Suppressor macrophage treated with lipopolysaccharide for 4 hours (primary cell): ENCODE measurements around the gene POLR2L.

Experiments
- DNase-seq: peaks from one replicate; pipeline ENCODE4 v3.0.0-alpha.2; 2020

The POLR2L gene

DNA sequence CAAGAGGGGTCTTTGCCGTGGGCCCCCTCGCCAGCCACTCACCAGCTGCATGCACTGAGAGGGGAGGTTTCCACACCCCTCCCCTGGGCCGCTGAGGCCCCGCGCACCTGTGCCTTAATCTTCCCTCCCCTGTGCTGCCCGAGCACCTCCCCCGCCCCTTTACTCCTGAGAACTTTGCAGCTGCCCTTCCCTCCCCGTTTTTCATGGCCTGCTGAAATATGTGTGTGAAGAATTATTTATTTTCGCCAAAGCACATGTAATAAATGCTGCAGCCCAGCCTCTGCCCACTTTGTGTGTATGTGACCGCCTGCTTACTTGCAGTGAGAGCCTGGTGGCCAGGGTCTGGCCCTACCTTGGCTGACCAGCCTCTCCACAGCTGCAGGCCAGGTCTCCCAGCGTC lies 17.4 kb downstream of the POLR2L start:
- no peak for DNase-seq

DNA sequence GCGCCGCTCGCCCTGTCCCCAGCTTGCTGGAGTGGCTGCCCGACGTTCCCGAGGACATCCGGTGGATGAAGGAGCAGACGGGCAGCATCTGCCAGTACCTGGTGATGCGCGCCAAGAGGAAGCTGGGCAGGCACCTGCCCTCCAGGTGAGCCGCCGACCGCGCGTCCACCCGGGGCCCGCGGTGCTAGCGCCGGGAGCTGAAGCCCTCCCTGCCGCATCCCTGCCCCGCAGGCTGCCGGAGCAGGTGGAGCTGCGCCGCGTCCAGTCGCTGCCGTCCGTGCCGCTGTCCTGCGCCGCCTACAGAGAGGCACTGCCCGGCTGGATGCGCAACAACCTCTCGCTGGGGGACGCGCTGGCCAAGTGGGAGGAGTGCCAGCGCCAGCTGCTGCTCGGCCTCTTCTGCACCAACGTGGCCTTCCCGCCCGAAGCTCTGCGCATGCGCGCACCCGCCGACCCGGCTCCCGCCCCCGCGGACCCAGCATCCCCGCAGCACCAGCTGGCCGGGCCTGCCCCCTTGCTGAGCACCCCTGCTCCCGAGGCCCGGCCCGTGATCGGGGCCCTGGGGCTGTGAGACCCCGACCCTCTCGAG lies 17.9 kb downstream of the POLR2L start:
- DNase-seq: no peak

DNA sequence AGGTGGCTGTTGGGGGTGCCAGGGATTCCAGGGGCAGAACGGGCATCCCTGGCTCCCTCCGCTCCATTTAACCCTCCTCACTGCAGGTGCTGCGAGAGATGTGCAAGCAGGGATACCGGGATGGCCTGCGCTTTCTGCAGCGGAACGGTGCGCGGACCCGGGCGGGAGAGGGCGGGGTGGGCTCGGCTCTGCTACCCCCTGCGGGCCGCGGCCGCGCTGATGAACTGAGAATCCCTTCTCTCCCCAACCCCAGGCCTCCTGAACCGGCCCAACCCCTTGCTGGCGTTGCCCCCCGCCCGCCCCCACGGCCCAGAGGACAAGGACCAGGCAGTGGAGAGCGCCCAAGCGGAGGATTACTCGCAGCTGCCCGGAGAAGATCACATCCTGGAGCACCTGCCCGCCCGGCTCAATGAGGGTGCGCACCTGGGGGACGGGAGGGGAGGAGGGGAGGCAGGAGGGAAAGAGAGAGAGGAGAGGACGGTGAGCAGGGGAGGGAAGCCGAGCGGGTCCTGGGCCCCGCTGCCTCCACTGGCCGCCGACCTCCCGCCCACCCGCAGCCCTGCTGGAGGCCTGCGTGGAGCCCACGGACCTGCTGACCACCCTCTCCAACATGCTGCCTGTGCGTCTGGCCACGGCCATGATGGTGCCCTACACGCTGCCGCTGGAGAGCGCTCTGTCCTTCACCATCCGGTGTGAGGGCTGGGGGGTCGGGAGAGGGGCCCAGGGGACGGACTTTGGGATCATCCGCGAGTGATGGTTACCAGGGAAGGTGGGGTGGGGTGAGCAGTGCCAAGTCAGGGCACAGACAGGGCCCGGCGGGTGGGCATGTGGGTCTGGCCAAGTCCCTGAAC lies 18.7 kb downstream of the POLR2L start:
- no peak for DNase-seq

DNA sequence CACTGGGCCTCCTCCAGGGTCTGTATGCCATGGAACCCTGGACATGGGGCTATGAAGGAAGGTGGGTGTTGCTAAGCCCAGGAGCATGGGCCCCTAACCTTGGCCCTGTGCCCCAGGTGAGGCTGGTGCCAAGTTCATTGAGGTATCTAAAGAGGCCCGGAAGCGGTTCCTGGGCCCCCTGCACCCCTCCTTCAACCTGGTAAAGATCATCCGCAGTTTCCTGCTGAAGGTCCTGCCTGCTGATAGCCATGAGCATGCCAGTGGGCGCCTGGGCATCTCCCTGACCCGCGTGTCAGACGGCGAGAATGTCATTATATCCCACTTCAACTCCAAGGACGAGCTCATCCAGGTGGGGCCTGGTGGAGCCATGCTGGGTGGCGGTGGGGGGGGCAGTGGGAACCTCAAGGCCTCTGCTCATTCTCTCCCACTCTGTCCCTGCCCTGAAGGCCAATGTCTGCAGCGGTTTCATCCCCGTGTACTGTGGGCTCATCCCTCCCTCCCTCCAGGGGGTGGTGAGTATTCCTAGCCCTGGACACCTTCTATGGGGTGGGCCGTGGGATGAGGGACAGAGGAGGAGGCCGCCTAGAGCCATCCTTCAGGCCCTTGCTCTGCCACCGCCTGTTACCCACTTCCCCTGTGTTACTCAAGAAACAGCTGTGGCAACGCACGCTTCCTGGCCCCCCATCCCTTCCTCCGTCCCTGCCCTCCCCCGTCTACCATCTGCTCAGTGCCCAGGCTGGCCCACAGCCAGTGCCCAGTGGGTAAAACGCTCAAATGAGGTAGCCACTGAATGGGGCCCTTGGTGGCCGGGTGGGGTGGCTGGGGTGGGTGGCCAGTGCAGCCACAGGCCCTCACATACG lies 20.6 kb downstream of the POLR2L start:
- DNase-seq: peak; percentile 61

DNA sequence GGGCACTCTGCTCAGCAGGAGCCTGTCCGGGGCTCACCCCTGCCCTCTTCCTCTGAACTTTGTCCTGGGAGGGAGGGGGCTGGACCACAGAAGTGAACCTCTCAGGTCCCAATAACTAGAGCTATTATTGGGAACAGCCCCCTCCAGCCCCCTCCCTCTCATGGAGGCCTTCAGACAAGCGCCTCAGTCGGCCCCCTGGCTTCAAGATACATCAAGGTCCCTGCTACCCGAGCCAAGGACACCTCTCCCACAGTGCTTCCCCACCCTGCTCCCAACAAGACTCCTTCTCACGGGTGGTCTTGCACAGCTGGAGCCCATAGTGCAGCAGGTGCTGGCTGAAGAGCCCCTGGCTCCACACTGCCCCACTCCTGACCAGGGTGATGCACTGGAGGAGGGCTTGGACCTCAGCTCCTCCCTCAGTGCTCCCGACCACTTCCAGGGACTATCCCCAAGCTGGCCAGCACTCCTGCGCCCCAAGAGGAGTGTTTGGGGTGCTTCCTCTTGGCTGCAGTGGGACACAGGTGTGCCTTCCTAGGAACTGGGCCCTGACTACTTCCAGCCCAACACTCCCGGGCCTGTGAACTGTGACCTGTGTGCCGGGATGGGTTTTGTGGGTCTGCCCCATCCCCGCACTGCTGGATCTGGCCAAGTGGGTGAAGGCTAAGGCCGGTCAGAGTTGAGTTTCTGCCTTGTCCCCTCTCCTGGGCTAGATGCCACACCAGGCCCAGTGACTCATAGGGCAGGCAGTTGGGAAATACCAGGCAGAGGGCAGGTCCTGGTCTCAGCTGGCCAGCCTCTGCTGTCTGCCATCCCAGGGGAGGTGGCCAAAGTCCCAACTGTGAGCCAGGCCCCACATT lies 21.4 kb downstream of the POLR2L start:
- DNase-seq: peak; percentile 88

DNA sequence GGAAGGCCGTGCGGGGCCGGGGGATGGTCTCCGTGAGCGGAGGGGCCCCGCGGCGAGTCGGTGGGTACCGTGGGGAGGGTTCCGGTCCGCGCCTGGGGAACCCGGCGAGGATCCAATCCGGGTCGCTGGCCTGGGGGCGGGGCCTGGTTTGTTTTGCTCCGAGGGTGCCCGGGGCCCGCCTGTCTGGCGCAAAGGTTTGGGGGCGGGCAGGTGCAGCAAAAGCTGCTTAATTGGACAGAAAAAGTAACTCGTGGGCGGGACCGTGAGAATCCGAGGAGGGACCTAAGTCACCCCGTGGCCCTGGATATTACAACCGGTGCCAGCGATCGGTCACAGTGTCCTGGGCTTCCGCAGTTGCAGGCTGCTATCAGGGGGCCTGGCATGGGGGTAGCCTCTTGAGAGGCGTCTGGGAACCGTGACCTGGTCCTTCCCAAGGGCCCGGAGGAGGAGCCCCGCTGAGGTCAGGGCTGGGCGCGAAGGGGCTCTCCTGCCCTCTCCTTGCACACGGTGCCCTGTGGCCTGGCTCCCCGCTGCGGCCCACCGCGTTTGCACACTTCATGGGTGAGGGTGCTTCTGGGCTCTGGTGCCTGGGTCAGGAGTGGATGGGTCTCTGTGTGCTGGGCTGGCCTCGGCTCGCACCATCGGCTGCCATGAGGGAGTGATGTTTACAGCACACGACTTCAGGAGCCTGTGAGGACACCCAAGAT lies 22.2 kb downstream of the POLR2L start:
- peak; percentile 70 for DNase-seq

DNA sequence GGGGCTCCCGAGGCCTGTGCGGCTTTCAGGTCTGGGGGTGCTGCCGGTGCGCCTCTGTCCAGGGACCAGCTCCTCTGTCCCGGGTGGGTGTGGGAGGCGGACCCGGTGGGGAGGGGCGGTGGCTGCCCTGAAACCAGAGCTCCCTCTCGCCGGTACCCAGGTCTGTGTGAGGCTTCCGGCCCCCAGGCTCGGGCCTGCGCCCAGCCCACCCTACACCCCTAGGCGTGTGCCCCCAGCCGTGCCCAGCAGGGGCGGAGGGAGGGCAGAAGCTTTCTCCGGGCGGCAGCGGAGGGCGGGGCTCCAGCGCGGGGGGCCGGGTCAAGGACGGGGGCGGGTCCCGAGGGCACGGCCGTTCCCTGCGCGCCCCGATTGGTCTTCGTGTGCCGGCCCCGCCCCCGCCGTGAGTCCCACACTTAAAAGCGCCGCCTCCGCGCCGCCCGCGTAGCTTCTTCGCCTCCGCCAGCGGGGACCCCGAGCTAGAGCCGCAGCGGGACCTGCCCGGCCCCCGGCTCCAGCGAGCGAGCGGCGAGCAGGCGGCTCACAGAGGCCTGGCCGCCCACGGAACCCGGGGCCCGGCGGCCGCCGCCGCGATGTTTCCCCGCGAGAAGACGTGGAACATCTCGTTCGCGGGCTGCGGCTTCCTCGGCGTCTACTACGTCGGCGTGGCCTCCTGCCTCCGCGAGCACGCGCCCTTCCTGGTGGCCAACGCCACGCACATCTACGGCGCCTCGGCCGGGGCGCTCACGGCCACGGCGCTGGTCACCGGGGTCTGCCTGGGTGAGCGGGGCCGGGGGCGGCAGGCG lies 23.0 kb downstream of the POLR2L start:
- DNase-seq: peak; percentile 96

DNA sequence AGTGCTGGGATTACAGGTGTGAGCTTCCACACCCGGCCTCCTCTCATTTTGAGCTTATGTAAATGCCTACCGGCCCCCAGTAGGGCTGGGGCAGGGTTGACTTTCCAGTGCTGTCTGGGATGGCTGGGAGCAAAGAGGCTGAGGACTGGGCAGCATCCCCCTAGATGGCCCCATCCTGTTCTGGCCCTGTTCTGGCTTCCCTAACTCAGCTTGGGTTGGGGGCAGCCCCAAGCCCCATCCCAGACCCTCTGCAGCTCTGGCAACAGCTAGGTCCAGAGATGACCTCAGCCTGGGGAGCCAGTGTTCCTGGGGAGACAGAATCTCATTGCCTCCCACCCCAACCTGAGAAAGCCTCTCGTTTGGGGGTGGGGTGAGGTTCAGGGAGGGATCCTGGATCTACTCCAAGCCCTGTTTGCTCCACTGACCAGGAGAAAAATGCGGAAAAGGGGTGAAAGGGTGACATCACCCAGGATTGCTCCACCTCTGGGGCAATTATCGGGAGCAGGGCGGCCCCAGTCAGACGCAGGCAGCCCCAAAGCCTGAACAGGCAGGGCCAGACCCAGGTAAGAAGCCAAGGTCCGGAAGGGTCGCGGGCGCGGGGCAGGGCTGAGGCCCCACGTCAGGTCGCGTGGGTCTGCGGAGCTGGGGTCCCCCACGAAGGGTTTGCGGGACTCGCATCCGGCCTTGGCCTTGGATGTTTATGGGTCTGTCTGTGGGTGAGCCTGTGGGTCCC lies 23.8 kb downstream of the POLR2L start, which contains the start of gene PNPLA2:
Gene PNPLA2, plus strand, starts transcription at position 519 of the 733 bp plus-strand sequence. CDS start 805 bp downstream, outside the sequence.
- DNase-seq: no peak

DNA sequence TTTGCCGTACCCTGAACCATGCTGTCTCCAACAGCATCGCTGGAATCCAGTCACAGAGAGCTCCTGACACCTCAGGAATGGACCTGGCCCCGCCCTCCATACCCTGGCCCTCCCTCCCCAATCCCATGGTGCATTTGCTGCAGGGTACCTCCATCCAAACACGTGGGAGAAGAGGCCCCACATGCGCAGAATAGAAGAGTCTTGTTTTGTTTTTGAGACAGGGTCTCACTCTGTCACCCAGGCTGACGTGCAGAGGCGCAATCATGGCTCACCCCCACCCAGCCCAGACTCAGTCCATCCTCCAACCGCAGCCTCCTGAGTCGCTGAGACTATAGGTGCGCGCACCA lies 25.9 kb downstream of the POLR2L start:
- DNase-seq: no peak

DNA sequence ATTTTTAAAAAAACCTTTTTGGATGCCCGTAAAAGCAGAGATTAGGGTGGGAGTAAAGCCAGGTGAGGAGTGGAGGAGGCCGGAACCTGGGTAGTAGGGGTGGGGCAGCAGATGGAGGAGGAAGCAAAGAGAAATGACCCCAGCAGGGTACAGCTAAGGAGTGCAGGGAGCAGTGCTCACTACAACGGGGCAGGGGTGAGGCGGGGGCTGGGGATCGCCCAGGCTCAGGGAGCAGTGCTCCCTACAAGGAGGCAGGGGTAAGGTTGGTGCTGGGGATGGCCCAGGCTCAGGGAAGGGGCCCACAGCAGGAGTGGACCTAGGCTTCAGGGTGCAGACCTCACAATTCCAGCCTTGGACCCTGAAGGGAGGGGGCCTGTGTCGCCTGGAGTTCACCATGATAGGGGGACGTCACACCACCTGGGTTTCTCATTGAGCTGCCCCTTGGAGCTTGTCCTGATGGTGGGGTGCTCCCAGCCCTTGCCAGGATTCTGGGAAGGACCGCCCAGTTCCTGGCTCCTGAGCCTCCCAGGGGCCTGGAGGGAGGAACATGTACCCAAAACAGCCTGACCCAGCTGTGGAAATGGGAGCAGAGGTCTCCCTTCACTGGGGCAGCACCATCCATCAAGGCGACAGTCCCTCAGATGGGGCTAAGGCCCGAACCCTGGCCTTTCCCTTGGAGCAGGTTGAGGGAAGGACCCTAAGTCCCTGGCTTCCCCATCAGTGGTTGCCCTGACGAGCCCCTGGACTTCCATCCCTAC lies 26.5 kb downstream of the POLR2L start:
- no peak for DNase-seq

DNA sequence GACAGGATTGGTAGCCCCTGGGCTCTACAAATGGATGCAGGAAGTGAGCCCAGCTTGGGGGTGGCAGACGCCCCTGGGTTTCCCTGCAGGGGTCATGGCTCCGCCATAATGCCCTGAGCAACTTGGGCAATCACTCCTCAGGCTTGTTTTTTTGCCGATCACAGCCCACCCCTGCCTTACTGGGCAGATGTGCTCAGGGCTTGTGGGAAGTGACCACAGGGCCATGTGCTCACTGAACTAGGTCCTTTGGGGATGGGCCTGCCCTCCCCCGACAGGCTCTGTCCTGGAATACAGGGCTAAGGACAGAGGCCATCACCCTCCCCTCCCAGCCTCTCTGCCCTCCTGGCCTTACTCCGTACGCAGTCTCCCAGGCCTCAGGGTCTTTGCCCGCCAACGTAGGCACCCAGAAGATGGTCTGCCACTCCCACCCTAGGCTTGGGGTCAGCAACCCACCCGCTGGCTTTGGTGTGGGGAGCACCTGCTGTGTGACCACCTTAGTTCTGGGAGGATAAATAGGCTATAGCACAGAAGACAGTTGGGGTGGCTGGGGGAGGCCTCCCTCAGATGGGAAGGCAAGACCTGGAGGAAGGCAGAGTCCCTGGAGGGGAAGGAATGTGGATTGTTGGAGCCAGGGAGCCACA lies 28.8 kb downstream of the POLR2L start:
- DNase-seq: no peak

DNA sequence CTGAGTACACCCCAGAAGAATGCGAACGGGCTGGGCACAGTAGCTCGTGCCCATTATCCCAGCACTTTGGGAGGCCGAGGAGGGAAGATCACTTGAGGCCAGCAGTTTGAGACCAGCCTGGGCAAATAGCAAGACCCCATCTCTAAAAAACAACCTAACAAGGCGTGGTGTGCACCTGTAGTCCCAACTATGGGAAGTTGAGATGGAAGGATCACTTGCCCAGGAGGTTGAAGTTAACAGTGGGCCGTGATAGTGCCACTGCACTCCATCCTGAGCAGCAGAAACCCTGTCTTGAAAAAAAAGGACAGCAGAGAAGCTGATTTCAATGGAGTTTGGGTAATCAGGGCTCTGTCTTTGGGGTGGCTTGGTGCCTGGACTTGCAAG lies 29.3 kb downstream of the POLR2L start:
- no peak for DNase-seq

DNA sequence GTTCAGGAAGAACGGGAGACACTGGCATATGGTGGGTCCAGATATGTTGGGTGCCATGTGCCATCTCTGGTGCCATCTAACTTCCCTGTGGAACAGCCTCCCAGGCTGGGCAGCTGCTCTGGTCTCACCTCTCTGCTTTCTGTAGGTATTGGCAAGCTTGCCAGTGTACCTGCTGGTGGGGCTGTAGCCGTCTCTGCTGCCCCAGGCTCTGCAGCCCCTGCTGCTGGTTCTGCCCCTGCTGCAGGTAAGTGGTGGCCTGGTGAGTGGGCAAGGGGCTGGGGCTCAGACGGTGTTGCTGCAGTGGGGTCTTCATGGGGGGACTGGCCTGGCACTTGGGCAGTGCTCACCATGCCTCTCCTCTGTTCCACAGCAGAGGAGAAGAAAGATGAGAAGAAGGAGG lies 29.9 kb downstream of the POLR2L start:
- DNase-seq: no peak

DNA sequence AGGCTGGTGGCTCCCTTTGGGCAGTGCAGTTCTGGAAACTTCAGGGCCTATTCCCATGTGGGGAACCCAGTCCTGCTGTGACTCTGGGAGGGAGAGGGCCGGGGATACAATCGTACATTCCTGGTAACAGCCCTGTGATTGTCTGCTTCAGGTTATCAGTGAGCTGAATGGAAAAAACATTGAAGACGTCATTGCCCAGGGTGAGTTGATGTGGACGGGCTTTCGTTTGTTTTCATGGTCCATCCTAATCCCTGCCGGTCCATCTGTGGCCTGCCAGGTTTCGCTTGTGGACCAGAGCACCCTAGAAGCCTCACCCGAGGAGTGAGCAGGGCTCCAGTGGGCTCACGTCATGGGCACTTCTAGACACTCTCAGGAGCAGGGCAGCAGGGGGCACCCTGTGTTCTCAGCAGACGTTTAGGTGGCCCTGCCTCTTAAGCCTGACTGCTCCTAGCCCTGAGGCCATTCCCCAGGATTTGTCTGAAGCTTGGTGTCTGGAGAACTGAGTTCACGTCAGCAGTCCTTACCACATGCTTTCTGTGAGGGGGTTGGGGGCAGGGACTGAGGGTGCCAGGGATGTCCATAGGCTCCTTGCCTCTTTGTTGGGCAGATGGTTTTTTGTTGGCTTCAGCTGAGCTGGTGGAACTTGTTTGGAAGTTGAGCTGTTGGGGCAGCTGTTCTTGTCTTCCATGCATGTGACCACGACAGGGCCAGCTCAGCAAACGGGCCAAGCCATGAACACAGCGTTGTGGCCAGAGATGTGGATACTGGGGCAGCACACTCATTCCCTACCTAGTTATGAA lies 30.7 kb downstream of the POLR2L start:
- no peak for DNase-seq

DNA sequence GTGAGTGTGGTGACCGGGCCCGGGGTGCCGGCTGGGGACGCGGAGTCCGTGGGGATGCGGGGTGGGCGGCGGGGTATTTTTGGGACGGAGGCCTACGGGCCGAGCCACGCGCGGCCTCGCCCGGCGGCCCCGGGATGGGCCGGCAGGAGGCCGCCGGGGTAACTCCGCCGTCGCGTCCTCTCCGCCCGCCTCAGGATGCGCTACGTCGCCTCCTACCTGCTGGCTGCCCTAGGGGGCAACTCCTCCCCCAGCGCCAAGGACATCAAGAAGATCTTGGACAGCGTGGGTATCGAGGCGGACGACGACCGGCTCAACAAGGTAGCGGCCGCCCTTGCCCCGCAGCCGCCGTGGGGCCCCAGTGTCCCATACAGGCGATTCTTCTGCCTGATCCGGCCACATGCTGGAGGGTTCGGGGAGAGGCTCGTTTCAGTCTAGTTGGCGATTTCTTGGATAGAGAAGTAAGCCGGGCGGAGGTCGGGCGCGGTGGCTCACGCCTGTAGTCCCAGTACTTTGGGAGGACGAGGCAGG lies 32.2 kb downstream of the POLR2L start:
- no peak for DNase-seq

DNA sequence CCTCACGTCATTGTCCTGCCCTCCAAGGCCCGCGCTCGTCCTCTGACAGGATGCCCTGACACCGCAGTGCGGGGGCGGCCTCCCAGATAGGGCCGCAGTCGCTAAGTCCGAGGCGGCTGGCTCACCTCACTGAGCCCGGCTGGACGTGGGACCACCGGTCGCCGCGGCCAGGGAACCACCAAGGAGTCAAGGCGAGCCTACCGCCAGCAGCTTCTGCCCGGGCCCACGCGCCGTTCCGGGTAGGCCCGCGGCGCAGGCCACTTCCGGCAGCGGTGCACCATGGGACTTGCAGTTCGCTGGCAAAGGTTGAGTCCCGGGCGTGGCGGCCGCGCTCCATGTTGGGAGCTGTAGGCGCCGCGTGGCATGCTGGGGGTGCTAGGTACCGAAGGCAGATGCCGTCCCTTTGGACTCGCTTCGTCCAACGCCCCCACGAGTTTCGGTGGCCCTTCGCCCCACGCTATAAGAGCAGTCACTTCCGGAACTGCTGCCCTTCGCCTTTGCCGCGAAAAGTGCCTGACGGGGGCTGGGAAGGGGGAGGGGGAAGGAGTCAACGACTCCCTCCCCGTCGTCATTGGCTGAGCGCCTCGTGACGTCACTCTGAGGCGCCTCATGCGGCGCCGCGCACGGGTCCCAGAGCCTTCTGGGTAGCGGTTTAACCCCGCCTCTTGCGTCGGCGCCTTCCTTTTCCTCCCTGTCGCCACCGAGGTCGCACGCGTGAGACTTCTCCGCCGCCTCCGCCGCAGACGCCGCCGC lies 32.9 kb downstream of the POLR2L start, which contains the start of gene RPLP2:
Gene RPLP2, plus strand, starts transcription at position 681 of the 753 bp plus-strand sequence. CDS start 268 bp downstream, outside the sequence.
- peak; percentile 99 for DNase-seq
